GM19043 (cell line): ENCODE results near the gene EZR.
"Not testable (repeated sequence)": the region's sequence is repeated elsewhere in the genome, so short reads cannot be mapped to it uniquely, and the experiment has no call there.

Experiments used
- ATAC-seq: cut with Tn5 transposase; IDR thresholded peaks from one replicate; pipeline ENCODE4 v1.9.1; 2021; ENCODE audit warnings: low read depth; ENCODE audit not compliant: unreplicated experiment

Gene EZR

DNA sequence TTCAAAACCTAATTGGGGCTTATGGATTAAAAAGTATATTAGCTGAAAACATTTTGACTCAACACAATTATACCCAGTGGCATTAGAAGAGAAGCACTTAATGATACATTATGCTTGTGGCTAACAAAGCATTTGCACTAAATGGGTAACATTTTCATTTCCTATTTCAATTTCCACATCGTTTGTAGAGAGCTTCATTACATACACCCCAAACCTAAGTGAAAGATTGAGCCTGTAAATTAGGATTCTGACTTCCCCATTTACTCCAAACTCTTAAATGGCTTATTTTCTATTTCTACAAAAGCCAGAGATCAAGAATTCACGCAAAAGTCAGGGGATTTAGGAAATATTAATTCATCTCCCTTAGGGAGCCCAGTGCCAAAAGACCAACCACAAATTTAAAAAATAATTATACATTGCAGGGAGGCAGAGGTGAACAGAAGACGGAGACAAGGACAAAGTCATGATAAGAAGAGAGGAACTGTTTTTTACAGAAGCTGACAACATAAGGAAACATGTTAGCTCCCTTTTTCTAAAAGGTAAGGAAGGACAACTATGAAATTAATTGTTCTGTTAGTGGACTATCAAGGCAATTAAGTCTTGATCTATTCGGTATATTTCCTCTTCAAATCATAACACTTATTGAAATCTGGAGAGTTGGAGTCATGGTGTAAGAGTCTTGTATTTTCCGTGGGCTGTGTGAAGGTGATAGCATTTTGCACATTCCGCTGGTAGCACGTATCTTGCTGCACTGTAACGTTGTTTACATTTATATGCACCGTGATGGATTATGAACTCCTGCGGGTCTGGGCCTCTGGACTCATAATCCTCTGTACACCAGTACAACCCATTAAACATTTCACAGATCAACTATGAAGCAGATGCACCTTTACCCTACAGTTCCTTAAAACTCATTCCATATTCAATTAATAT lies 24.8 kb upstream of the EZR start:
- no peak for ATAC-seq

DNA sequence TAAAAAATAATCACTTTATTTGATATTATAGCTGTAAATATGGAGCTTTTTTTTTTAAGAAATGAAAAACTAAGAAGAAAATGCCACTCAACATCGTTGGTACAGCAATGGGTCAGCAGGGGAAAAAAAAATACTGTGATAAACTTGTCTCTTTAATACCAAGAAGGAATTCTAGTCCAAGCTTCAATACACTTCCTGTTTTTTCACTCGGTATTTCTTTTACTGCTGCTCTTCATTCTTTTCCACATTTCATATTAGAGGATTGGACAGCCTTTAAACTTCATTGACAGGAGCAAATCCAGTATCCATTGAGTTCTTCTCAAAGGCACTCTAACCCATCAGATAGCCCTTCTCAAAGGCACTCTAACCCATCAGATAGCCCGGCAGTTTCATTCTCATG lies 22.2 kb upstream of the EZR start:
- ATAC-seq: no peak

- no peak for ATAC-seq
Measured at GRCh38 chr6:158840465-158840864, 21.3 kb upstream of the EZR start.

- no peak for ATAC-seq
Measured at GRCh38 chr6:158839796-158840195, 20.6 kb upstream of the EZR start.

DNA sequence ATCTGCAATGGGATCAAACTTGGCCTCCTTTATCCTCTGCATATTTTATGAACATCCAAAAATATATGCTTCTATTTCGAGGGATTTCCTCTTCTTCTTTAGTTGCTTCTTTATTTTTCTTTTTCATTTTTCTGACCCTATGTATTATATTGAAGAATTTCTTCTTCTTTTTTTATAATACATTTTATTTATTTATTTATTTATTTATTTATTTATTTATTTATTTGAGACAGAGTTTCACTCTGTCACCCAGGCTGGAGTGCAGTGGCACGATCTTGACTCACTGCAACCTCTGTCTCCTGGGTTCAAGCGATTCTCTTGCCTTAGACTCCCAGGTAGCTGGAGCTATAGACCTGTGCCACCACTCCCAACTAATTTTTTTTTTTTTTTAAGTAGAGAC lies 19.6 kb upstream of the EZR start:
- not testable (repeated sequence) for ATAC-seq

GRCh38 chr6:158837684-158838625 lies 18.8 kb upstream of the EZR start:
- no peak for ATAC-seq

DNA sequence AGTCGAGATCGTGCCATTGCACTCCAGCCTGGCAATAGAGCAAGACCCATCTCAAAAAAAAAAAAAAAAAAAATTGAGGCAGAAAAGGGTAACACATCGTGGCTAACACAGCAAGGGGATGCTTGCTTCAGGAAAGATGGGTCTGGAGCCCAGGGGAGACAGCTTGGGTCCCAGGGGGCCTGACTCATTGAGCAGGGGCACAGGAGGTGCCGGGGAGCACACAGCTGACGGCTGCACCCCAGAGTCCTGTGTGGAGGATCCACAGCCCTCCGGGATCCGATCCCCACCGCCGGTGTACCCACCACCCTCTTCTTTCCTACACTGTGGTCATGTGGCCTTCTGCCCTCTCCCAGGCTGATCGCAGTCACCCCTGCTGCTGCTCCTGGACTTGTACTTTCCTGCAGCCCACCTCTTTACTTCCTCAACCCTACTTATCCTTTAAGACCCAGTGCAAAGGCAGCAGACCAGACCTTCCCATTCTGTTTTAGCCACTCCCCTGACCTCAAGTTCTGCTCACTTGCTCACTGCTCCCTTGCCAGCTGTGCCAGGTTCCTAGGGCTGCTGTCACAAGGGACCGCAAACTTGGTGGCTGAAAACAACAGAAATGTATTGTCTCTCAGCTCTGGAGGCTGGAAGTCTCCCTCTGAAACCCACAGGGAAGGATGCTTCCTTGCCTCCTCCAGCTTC lies 17.6 kb upstream of the EZR start:
- ATAC-seq: no peak

DNA sequence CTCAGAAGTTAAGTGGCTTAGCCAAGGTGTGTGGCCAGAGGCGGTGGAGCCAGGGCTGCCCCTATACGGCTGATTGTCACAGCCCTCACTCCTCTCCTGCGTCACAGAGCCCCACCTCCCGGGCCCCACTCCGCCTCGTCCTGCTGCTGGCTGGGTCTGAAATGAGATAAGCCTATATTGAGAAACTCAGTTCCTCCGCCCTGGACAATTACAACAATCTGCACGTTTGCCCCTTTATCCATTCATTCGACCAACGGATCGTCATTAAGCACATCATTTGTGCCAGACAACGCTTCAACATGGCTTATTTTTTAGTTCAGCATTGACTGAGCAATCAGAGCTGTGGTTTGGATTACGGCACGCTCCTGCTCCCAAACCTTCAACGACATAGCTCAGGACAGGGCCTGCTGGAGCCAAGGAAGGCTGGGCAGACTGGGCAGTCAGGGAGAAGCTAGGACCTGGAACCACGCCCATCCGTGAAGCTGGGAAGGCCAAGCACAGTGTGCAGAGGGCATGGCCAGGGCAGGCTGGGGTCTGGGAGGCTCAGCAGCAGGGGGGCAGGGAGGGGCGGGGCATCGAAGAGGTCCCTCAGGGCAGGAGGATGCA lies 16.6 kb upstream of the EZR start:
- ATAC-seq: no peak

GRCh38 chr6:158834675-158835385 lies 15.7 kb upstream of the EZR start:
- no peak for ATAC-seq

DNA sequence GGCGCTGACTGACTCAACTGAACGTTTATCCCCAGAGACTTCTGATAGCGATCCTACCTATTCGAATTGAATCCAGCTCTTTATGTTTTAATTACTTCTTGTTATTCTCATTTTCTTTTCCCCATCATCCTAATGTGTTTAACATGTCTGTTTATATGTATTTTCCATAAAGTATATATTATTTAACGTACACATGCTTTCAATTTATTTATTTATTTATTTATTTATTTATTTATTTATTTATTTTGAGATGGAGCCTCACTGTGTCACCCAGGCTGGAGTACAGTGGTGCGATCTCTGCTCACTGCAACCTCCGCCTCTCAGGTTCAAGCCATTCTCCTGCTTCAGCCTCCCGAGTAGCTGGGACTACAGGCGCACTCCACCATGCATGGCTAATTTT lies 13.6 kb upstream of the EZR start:
- ATAC-seq: not testable (repeated sequence)

GRCh38 chr6:158832026-158832425 lies 12.9 kb upstream of the EZR start:
- ATAC-seq: no peak

- no peak for ATAC-seq
Measured at GRCh38 chr6:158831571-158831970, 12.4 kb upstream of the EZR start.

- no peak for ATAC-seq
Measured at GRCh38 chr6:158830736-158831135, 11.6 kb upstream of the EZR start.

- no peak for ATAC-seq
Measured at GRCh38 chr6:158828807-158829206, 9.6 kb upstream of the EZR start.

- ATAC-seq: peak; percentile 68
Measured at GRCh38 chr6:158826819-158827501, 7.8 kb upstream of the EZR start.

GRCh38 chr6:158825951-158826306 lies 6.8 kb upstream of the EZR start:
- no peak for ATAC-seq

DNA sequence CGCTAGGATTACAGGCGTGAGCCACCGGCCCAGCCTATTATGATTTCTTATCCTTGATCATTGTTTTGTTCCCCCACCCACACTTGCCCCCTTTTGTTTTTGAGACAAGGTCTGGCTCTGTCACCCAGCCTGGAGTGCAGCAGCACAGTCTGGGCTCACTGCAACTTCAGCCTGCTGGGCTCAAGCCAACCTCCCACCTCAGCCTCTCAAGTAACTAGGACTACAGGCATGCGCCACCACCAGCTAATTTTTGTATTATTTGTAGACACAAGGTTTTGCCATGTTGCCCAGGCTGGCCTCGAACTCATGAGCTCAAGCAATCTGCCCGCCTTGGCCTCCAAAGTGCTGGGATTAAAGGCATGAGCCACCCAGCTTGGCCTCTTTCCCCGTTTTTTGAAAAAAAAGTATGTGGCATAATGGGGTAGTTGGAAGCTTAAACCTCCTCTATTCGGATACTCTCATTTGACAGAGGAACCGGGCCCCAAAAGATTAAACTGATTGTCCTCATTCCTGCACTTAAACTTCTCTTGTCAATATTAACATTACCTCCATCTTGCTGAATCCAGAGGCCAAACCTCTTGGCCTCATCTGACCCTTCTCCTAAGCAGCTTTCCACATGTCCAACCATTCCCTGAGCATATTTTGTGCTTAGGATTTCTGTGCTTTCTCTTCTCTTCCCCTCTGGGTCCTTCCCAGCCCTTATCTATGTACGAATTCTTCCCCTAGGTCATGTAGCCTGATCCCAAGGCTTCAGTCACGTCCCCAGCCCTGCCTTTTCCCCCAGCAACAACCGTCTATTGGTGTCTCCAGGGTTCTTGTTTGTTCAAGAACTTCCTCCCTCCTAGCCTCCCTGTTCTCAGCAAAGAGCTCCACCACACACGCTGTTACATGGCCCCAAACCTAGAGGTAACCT lies 6.1 kb upstream of the EZR start:
- ATAC-seq: no peak

DNA sequence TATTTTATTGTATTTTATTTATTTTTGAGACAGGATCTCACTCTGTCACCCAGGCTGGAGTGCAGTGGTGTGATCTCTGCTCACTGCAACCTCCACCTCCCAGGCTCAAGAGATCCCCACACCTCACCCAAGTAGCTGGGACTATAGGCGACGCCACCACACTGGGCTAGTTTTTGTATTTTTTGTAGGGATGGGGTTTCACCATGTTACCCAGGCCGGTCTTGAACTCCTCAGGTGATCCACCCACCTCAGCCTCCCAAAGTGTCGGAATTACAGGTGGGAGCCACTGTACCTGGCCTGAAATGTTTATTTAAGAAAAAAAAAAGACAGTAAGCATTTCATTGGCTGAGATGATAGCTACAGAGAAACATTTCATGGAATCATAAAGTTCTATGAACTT lies 4.4 kb upstream of the EZR start:
- ATAC-seq: not testable (repeated sequence)
